Adrenal gland (tissue), 12 donors: ENCODE measurements around the gene UGT1A9. TPM values are rescaled to one million over a fixed set of nuclear protein-coding genes. Genes with fewer than 3 reads are reported as not detected.
A peak's percentile ranks its signal among the peaks of the same experiment; 100 is the strongest.
"Not testable (repeated sequence)": the region's sequence is repeated elsewhere in the genome, so short reads cannot be mapped to it uniquely, and the experiment has no call there.

Source experiments
- DNase-seq, 7 donors: peaks; one replicate each; pipeline ENCODE4 v3.0.0-alpha.2; 2019 to 2020
- H3K27ac ChIP-seq, 5 donors: fragments of 200-600 bp; sonication (generic) in 4 of 5; 1 replicate in 3 of 5; 2 replicates in 2 of 5; pipeline versions ENCODE4 v1.5.1 to v1.8.0; 2016 to 2020; ENCODE audit warnings: mild to moderate bottlenecking in 1 of 5
- H3K27me3 ChIP-seq: fragments of 200-600 bp; 2 replicates; pipeline ENCODE4 v1.8.0; 2021
- H3K36me3 ChIP-seq, 2 donors: fragments of 200-600 bp; replicated peaks in 1 of 2; 1 replicate in 1 of 2; 2 replicates in 1 of 2; pipeline versions ENCODE4 v1.5.1 to v1.8.0; 2018 to 2022
- H3K4me1 ChIP-seq, 2 donors: fragments of 200-600 bp; replicated peaks in 1 of 2; 1 replicate in 1 of 2; 2 replicates in 1 of 2; pipeline versions ENCODE4 v1.5.1 to v1.8.0; 2018 to 2021
- H3K4me3 ChIP-seq, 4 donors: fragments of 200-600 bp; sonication (generic) in 3 of 4; one replicate each; pipeline ENCODE4 v1.5.1; 2016 to 2018
- H3K9me3 ChIP-seq, 3 donors: fragments of 200-600 bp; sonication (generic) in 1 of 3; replicated peaks in 1 of 3; 1 replicate in 2 of 3; 2 replicates in 1 of 3; pipeline versions ENCODE4 v1.5.1 to v1.8.0; 2016 to 2021
- POLR2A ChIP-seq, 2 donors: fragments of 450-650 bp; IDR thresholded peaks; one replicate each; pipeline ENCODE4 v1.6.1; 2017; ENCODE audit warnings: antibody characterized with exemption in 2 of 2, mild to moderate bottlenecking in 2 of 2, moderate library complexity in 1 of 2
- WGBS, 4 donors: extraction: QIAGEN DNeasy Blood & Tissue Kit in 2 of 4; methylation state at CpG; one replicate each; pipeline versions ENCODE4 v1.1.5 to v1.1.7; 2013 to 2017; 5-methylcytosine and 5-hydroxymethylcytosine counted together
- intact Hi-C, 2 donors: fragments of 100-400 bp; cut with DNase I; formaldehyde crosslinking; loops; one replicate each; pipeline versions ENCODE4 v1.14.1 to v1.15.0; 2022 to 2023
- polyA plus RNA-seq, 3 donors: library from polyadenylated mRNA; stranded (reverse); fragments of 200-250 nt in 2 of 3; fragments of 350-450 nt in 1 of 3; fragmentation: Illumina TruSeq in 1 of 3; extraction: RNeasy Lipid Tissue Mini Kit (QIAGEN cat#74804) in 1 of 3; gene quantifications; one replicate each; pipeline ENCODE4 v1.2.3, GENCODE V29; 2013 to 2014
- total RNA-seq, 9 donors: library from RNA; depleted of rRNA in 4 of 9; stranded (reverse); fragments of >200 nt in 4 of 9; fragments of 120-200 nt in 1 of 9; fragmentation: NEBNext Ultra II Directional in 1 of 9; extraction: Animal tissue kit (Norgen Biotek cat#: 25700) in 1 of 9; gene quantifications; one replicate each; pipeline versions ENCODE4 v1.1.0 to v1.2.4, GENCODE V29; 2013 to 2023
- TF ChIP-seq, protein P1 (sequence below), 6 experiments: fragments of 450-650 bp in 4 of 6; fragments of 200-600 bp in 2 of 6; sonication (generic) in 1 of 6; IDR thresholded peaks; 1 replicate in 5 of 6; 2 replicates in 1 of 6; pipeline versions ENCODE4 v1.5.1 to v1.8.0; 2016 to 2021; ENCODE audit warnings: antibody characterized with exemption in 6 of 6, mild to moderate bottlenecking in 2 of 6, moderate library complexity in 1 of 6
- donor health status: healthy with polysubstance abuse.
- donor health status: Bipolar disorder and iron deficiency.
- donor health status: DM: yes; HTN: yes; CAD: no.
- donor health status: DM: no; HTN: no; CAD: no.
- donor health status: DM: no; HTN: no; CAD: no.
- donor health status: DM: yes; HTN: yes; CAD: no.

UGT1A9 gene
- total and polyA plus RNA-seq, 12 donors: not detected

GRCh38 chr2:233699424-233700027 lies 27.8 kb downstream of the UGT1A9 start:
- no peaks in the 10 kb centered on the region for H3K36me3 ChIP-seq
- WGBS, 4 donors: 83 to 95% (median 89%) methylated on average over 8 of the region's 8 CpGs
- no peaks in the 10 kb centered on the region for H3K27me3 ChIP-seq
- TF ChIP-seq, protein P1, sequence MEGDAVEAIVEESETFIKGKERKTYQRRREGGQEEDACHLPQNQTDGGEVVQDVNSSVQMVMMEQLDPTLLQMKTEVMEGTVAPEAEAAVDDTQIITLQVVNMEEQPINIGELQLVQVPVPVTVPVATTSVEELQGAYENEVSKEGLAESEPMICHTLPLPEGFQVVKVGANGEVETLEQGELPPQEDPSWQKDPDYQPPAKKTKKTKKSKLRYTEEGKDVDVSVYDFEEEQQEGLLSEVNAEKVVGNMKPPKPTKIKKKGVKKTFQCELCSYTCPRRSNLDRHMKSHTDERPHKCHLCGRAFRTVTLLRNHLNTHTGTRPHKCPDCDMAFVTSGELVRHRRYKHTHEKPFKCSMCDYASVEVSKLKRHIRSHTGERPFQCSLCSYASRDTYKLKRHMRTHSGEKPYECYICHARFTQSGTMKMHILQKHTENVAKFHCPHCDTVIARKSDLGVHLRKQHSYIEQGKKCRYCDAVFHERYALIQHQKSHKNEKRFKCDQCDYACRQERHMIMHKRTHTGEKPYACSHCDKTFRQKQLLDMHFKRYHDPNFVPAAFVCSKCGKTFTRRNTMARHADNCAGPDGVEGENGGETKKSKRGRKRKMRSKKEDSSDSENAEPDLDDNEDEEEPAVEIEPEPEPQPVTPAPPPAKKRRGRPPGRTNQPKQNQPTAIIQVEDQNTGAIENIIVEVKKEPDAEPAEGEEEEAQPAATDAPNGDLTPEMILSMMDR (IDR thresholded peaks at IDR 0.05): no peak
- TF ChIP-seq POLR2A (IDR thresholded peaks at IDR 0.05): no peak
- intact Hi-C loops: no loop called here
- no peaks in the 10 kb centered on the region for H3K9me3 ChIP-seq
- H3K4me3 ChIP-seq: no peak overlapping the region
- H3K4me1 ChIP-seq: peaks cover 6 to 7% of the 10 kb centered on the region in 2 donors
- H3K27ac ChIP-seq: peak overlapping the region in 4 of 5 donors; percentile 8 to 88 (median 54)
- DNase-seq: no peak

DNA sequence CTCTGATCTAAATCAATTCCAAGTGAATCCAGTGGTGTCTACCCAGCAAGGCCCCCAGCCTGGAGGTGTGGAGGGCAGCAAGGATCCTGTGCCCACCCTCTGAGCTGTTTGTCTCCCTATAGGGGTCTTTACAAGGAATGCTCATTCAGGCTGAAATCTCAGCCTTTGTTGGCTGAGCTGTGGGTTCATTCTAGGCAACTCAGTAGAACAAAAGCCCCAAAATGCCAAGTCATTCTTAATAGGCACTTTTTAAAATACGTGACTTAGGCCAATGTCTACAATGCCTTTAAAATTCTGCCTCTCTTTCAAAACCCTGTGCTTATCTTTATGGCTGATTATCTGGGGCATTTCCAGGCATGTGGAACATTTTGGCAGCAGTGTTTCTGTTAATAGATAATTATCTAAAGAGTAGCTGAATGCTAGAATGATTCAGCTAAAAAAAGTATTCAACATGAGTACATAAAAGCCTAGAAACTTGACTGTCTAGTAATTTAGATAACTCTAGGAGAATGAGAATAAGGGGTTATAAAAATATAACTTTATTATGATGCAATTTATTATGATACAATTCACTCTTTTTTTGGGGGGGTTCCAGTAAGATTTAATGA lies 28.4 kb downstream of the UGT1A9 start:
- WGBS, 4 donors: 11 to 29% (median 16%) methylated on average over 1 of the region's 1 CpG
- TF ChIP-seq, protein P1 (IDR thresholded peaks at IDR 0.05): no peak
- no peak for TF ChIP-seq POLR2A (IDR thresholded peaks at IDR 0.05)
- H3K9me3 ChIP-seq: no peaks in the 10 kb centered on the region
- intact Hi-C loops: no loop called here
- DNase-seq: peak; percentile 25 to 80 (median 66)
- no peaks in the 10 kb centered on the region for H3K27me3 ChIP-seq
- peaks cover 6 to 7% of the 10 kb centered on the region in 2 donors for H3K4me1 ChIP-seq
- H3K4me3 ChIP-seq: no peak overlapping the region
- no peaks in the 10 kb centered on the region for H3K36me3 ChIP-seq
- peak overlapping the region in 4 of 5 donors; percentile 8 to 88 (median 54) for H3K27ac ChIP-seq

- H3K4me3 ChIP-seq, intact Hi-C loops, H3K27me3 ChIP-seq, H3K9me3 ChIP-seq, H3K4me1 ChIP-seq, DNase-seq, H3K27ac ChIP-seq, H3K36me3 ChIP-seq: not testable (repeated sequence)
- WGBS, 4 donors: 91 to 96% (median 95%) methylated on average over 4 to 5 of the region's 5 CpGs
Observed at GRCh38 chr2:233700842-233701241, 29.1 kb downstream of the UGT1A9 start.

- Histone ChIP-seq H3K4me1 (peaks cover 6 to 7% of the 10 kb centered on the region in 2 donors), H3K4me3 (no peak overlapping the region), H3K27ac (no peak overlapping the region), H3K36me3 (no peaks in the 10 kb centered on the region), H3K9me3 (no peaks in the 10 kb centered on the region), H3K27me3 (no peaks in the 10 kb centered on the region)
- DNase-seq: no peak
- TF ChIP-seq, protein P1 (IDR thresholded peaks at IDR 0.05): no peak
- TF ChIP-seq POLR2A (IDR thresholded peaks at IDR 0.05): no peak
- intact Hi-C loops: no loop called here
- 50 to 59% (median 56%) methylated on average over 3 of the region's 3 CpGs for WGBS, 4 donors
Observed at GRCh38 chr2:233702238-233702637, 30.5 kb downstream of the UGT1A9 start.
